Hepatocyte (in vitro differentiated cells): ENCODE data around the gene SPEG. TPM values are rescaled to one million over a fixed set of nuclear protein-coding genes. Genes with fewer than 3 reads are reported as not detected.

Experiments
- DNase-seq: peaks from one replicate; pipeline ENCODE4 v3.0.0-alpha.2; 2016; ENCODE audit warnings: low spot score
- H2AFZ ChIP-seq: fragments of 200-600 bp; sonication (generic); 2 replicates; pipeline ENCODE4 v1.6.0; 2016; ENCODE audit warnings: antibody characterized with exemption, mild to moderate bottlenecking
- H3K27ac ChIP-seq: fragments of 200-600 bp; sonication (generic); 2 replicates; pipeline ENCODE4 v1.5.1; 2016; ENCODE audit warnings: mild to moderate bottlenecking
- H3K27me3 ChIP-seq: fragments of 200-600 bp; sonication (generic); 2 replicates; pipeline ENCODE4 v1.6.1; 2016
- H3K36me3 ChIP-seq: fragments of 200-600 bp; sonication (generic); replicated peaks from 2 replicates; pipeline ENCODE4 v1.5.1; 2016; ENCODE audit warnings: low read depth; ENCODE audit not compliant: insufficient read depth
- H3K4me1 ChIP-seq: fragments of 200-600 bp; sonication (generic); 2 replicates; pipeline ENCODE4 v1.5.1; 2016; ENCODE audit warnings: mild to moderate bottlenecking, moderate library complexity; ENCODE audit not compliant: insufficient read depth
- H3K4me2 ChIP-seq: fragments of 200-600 bp; sonication (generic); 2 replicates; pipeline ENCODE4 v1.6.0; 2016
- H3K4me3 ChIP-seq: fragments of 200-600 bp; sonication (generic); 2 replicates; pipeline ENCODE4 v1.5.1; 2016; ENCODE audit warnings: mild to moderate bottlenecking
- H3K79me2 ChIP-seq: fragments of 200-600 bp; sonication (generic); 2 replicates; pipeline ENCODE4 v1.6.0; 2017; ENCODE audit warnings: mild to moderate bottlenecking
- H3K9me2 ChIP-seq: fragments of 200-600 bp; sonication (generic); replicated peaks from 2 replicates; pipeline ENCODE4 v1.6.0; 2017; ENCODE audit warnings: mild to moderate bottlenecking; ENCODE audit not compliant: insufficient read depth
- H3K9me3 ChIP-seq: fragments of 200-600 bp; sonication (generic); 2 replicates; pipeline ENCODE4 v1.5.1; 2016; ENCODE audit warnings: low read depth, mild to moderate bottlenecking
- H4K20me1 ChIP-seq: fragments of 200-600 bp; sonication (generic); 2 replicates; pipeline ENCODE4 v1.6.0; 2016; ENCODE audit warnings: mild to moderate bottlenecking; ENCODE audit not compliant: insufficient read depth, poor library complexity, severe bottlenecking
- EZH2 ChIP-seq: fragments of 200-600 bp; sonication (generic); IDR thresholded peaks from 2 replicates; pipeline ENCODE4 v1.6.1; 2016; ENCODE audit warnings: antibody characterized with exemption, mild to moderate bottlenecking, borderline replicate concordance
- EZH2phosphoT487 ChIP-seq: fragments of 200-600 bp; sonication (generic); IDR thresholded peaks from one replicate; pipeline ENCODE4 v1.6.1; 2018; ENCODE audit warnings: antibody characterized with exemption, mild to moderate bottlenecking, low read depth, moderate library complexity; ENCODE audit not compliant: unreplicated experiment, severe bottlenecking
- WGBS: methylation state at CpG from one replicate; pipeline ENCODE4 v1.1.6; 2016; ENCODE audit warnings: low lambda C conversion rate; ENCODE audit errors: missing lambda C conversion rate; 5-methylcytosine and 5-hydroxymethylcytosine counted together
- polyA plus RNA-seq: library from polyadenylated mRNA; unstranded; fragments of >200 nt; fragmentation: Nextera tagmentation; extraction: Ambion mirVana; gene quantifications from 2 replicates; pipeline ENCODE4 v1.2.1, GENCODE V29; 2016
- total RNA-seq: library from RNA; depleted of rRNA; stranded (reverse); fragments of >200 nt; gene quantifications from 2 replicates; pipeline ENCODE4 v1.2.3, GENCODE V29; 2014
- TF ChIP-seq, protein P1 (sequence below): fragments of 200-600 bp; sonication (generic); IDR thresholded peaks from 2 replicates; pipeline ENCODE4 v1.5.1; 2016; ENCODE audit warnings: antibody characterized with exemption, mild to moderate bottlenecking; ENCODE audit not compliant: poor library complexity

The SPEG gene
- total and polyA plus RNA-seq, 2 experiments from 2014 or later, result 21.6 to 40.0 TPM

DNA sequence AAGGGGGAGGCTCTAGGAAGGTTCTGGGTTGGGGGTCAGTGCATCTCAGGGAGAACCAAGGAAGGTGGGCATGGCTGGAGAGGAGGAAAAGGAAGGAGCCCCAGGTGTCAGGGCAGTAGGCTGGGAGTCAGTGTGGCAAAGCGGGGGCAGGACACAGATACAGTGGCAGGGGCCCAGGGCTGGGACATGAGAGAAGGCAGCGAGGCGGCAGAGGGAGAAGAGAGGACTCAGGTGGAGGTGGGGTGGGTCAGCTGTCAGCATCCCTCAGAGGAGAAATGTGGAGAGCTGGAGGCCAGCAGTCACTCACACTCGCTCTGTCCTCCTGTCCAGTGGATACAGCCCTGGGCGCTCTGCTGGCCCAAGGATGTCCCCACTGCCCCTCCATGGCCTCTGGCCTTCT, 58.4 kb downstream of the SPEG start:
- Histone ChIP-seq H3K27me3 (peaks cover 54% of the 10 kb centered on the region), H3K79me2 (no peaks in the 10 kb centered on the region), H3K9me2 (no peaks in the 10 kb centered on the region), H2AFZ (no peak overlapping the region), H4K20me1 (no peaks in the 10 kb centered on the region), H3K4me2 (no peak overlapping the region), H3K4me1 (peaks cover 9% of the 10 kb centered on the region), H3K27ac (no peak overlapping the region), H3K9me3 (no peaks in the 10 kb centered on the region), H3K36me3 (no peaks in the 10 kb centered on the region), H3K4me3 (no peak overlapping the region)
- 99% methylated on average over 5 of the region's 5 CpGs for WGBS
- no peak for DNase-seq
- TF ChIP-seq EZH2phosphoT487 (no peak), EZH2 (no peak)
- TF ChIP-seq, protein P1, sequence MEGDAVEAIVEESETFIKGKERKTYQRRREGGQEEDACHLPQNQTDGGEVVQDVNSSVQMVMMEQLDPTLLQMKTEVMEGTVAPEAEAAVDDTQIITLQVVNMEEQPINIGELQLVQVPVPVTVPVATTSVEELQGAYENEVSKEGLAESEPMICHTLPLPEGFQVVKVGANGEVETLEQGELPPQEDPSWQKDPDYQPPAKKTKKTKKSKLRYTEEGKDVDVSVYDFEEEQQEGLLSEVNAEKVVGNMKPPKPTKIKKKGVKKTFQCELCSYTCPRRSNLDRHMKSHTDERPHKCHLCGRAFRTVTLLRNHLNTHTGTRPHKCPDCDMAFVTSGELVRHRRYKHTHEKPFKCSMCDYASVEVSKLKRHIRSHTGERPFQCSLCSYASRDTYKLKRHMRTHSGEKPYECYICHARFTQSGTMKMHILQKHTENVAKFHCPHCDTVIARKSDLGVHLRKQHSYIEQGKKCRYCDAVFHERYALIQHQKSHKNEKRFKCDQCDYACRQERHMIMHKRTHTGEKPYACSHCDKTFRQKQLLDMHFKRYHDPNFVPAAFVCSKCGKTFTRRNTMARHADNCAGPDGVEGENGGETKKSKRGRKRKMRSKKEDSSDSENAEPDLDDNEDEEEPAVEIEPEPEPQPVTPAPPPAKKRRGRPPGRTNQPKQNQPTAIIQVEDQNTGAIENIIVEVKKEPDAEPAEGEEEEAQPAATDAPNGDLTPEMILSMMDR, result no peak

GRCh38 chr2:219494952-219495530, 60.4 kb downstream of the SPEG start:
- no peak overlapping the region for H3K27ac ChIP-seq
- no peak overlapping the region for H3K4me3 ChIP-seq
- no peaks in the 10 kb centered on the region for H4K20me1 ChIP-seq
- 37% methylated on average over 10 of the region's 10 CpGs for WGBS
- no peak for DNase-seq
- H3K4me2 ChIP-seq, result no peak overlapping the region
- no peaks in the 10 kb centered on the region for H3K36me3 ChIP-seq
- peaks cover 9% of the 10 kb centered on the region for H3K79me2 ChIP-seq
- H3K9me2 ChIP-seq, result no peaks in the 10 kb centered on the region
- peaks cover 17% of the 10 kb centered on the region for H3K4me1 ChIP-seq
- H2AFZ ChIP-seq, result no peak overlapping the region
- H3K27me3 ChIP-seq, result peaks cover 54% of the 10 kb centered on the region
- no peak for TF ChIP-seq EZH2phosphoT487
- TF ChIP-seq, protein P1, result no peak
- no peak for TF ChIP-seq EZH2
- H3K9me3 ChIP-seq, result no peaks in the 10 kb centered on the region

DNA sequence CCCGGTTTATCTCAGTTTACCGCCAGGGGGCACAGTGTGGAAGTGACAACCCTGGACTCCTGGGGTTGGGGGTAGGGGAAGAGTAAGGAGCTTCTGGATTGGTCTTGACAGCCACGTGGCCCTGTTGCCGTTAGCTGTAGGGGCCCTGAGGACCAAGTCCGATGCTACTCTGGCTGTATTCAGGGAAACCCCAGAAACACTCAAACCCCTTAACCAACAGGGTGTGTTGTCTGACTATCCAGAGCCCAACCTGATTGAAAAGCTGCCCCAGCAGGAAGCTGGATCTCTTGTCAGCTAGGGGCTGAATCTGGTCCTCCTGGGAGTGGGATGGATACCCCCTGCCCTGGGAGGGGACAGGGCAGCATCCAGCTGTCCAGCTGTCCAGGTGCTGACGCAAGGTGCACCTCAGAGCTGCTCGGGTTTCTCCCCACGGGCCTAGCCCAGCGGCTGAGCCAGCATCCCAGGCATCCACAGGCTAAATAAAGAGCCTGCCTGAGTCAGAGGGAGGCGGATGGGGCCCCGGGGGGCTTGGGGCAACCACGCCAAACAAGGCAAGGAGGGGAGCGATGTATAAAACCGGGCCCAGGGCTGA, 61.0 kb downstream of the SPEG start:
- Histone ChIP-seq H3K79me2 (peaks cover 12% of the 10 kb centered on the region), H3K36me3 (no peaks in the 10 kb centered on the region), H3K27ac (no peak overlapping the region), H3K27me3 (peaks cover 54% of the 10 kb centered on the region), H3K9me3 (no peaks in the 10 kb centered on the region), H3K4me2 (no peak overlapping the region), H3K9me2 (no peaks in the 10 kb centered on the region), H3K4me3 (no peak overlapping the region), H3K4me1 (peaks cover 23% of the 10 kb centered on the region), H2AFZ (no peak overlapping the region), H4K20me1 (no peaks in the 10 kb centered on the region)
- 43% methylated on average over 14 of the region's 14 CpGs for WGBS
- no peak for TF ChIP-seq EZH2
- TF ChIP-seq, protein P1, result peak; percentile 52
- peak; percentile 77 for DNase-seq
